Central memory CD8-positive, alpha-beta T cell (primary cell): ENCODE data around the gene FAM124A.
"Not testable (repeated sequence)": the region's sequence is repeated elsewhere in the genome, so short reads cannot be mapped to it uniquely, and the experiment has no call there.

Experiments used
- ATAC-seq: fragments of 150-1000 bp; cut with Tn5 transposase; replicated peaks from 2 replicates; pipeline ENCODE4 v1.10.0; 2022; ENCODE audit warnings: mild to moderate bottlenecking, moderate FRiP score, moderate number of reproducible peaks; ENCODE audit not compliant: poor library complexity, severe bottlenecking; ENCODE audit errors: extremely low read depth
- DNase-seq, 2 donors: peaks; one replicate each; pipeline ENCODE4 v3.0.0; 2021; ENCODE audit warnings: low spot score in 2 of 2
- H3K27ac Mint-ChIP-seq: one replicate; pipeline ENCODE4 v1.8.0; 2022; ENCODE audit warnings: low read depth, mild to moderate bottlenecking, moderate library complexity, mixed read lengths
- H3K27me3 Mint-ChIP-seq: one replicate; pipeline ENCODE4 v1.8.0; 2022; ENCODE audit warnings: mixed read lengths
- H3K36me3 Mint-ChIP-seq: one replicate; pipeline ENCODE4 v1.8.0; 2022; ENCODE audit warnings: mild to moderate bottlenecking, moderate library complexity, mixed read lengths; ENCODE audit not compliant: insufficient read depth
- H3K4me1 Mint-ChIP-seq: one replicate; pipeline ENCODE4 v1.8.0; 2022; ENCODE audit warnings: mixed read lengths
- H3K4me3 Mint-ChIP-seq: one replicate; pipeline ENCODE4 v1.8.0; 2022; ENCODE audit warnings: mild to moderate bottlenecking, moderate library complexity, mixed read lengths
- H3K9me3 Mint-ChIP-seq: one replicate; pipeline ENCODE4 v1.8.0; 2022; ENCODE audit warnings: mixed read lengths

FAM124A gene

GRCh38 chr13:51286135-51287002, 64.2 kb downstream of the FAM124A start:
- Mint-ChIP-seq H3K27ac (no peak overlapping the region), H3K4me1 (no peaks in the 10 kb centered on the region), H3K9me3 (no peaks in the 10 kb centered on the region), H3K27me3 (peaks cover 22% of the 10 kb centered on the region), H3K36me3 (no peaks in the 10 kb centered on the region), H3K4me3 (no peak overlapping the region)
- DNase-seq (peak; percentile 46 to 50), ATAC-seq (peak; percentile 60)

GRCh38 chr13:51287758-51288157, 65.6 kb downstream of the FAM124A start:
- no peak for DNase-seq
- ATAC-seq = no peak
- H3K4me1 Mint-ChIP-seq = no peaks in the 10 kb centered on the region
- no peaks in the 10 kb centered on the region for H3K9me3 Mint-ChIP-seq
- no peak overlapping the region for H3K4me3 Mint-ChIP-seq
- no peaks in the 10 kb centered on the region for H3K36me3 Mint-ChIP-seq
- H3K27ac Mint-ChIP-seq = no peak overlapping the region
- peaks cover 17% of the 10 kb centered on the region for H3K27me3 Mint-ChIP-seq

- not testable (repeated sequence) for H3K4me1 Mint-ChIP-seq, H3K4me3 Mint-ChIP-seq, H3K27ac Mint-ChIP-seq, H3K9me3 Mint-ChIP-seq, ATAC-seq, DNase-seq, H3K36me3 Mint-ChIP-seq
- H3K27me3 Mint-ChIP-seq = peaks cover 17% of the 10 kb centered on the region
These were observed 66.1 kb downstream of the FAM124A start for GRCh38 chr13:51288254-51288653.

- H3K27ac Mint-ChIP-seq = no peak overlapping the region
- H3K27me3 Mint-ChIP-seq = peaks cover 33% of the 10 kb centered on the region
- no peak overlapping the region for H3K4me3 Mint-ChIP-seq
- ATAC-seq (no peak), DNase-seq (no peak)
- H3K9me3 Mint-ChIP-seq = no peaks in the 10 kb centered on the region
- no peaks in the 10 kb centered on the region for H3K36me3 Mint-ChIP-seq
- H3K4me1 Mint-ChIP-seq = no peaks in the 10 kb centered on the region
These were observed 69.1 kb downstream of the FAM124A start for GRCh38 chr13:51291341-51291740.

GRCh38 chr13:51292000-51292565, 69.9 kb downstream of the FAM124A start:
- no peak overlapping the region for H3K27ac Mint-ChIP-seq
- ATAC-seq (no peak), DNase-seq (no peak)
- peaks cover 33% of the 10 kb centered on the region for H3K27me3 Mint-ChIP-seq
- no peaks in the 10 kb centered on the region for H3K36me3 Mint-ChIP-seq
- no peak overlapping the region for H3K4me3 Mint-ChIP-seq
- no peaks in the 10 kb centered on the region for H3K4me1 Mint-ChIP-seq
- no peaks in the 10 kb centered on the region for H3K9me3 Mint-ChIP-seq

GRCh38 chr13:51297556-51297955, 75.4 kb downstream of the FAM124A start:
- Mint-ChIP-seq H3K27ac (no peak overlapping the region), H3K36me3 (no peaks in the 10 kb centered on the region), H3K4me3 (no peak overlapping the region), H3K27me3 (peaks cover 30% of the 10 kb centered on the region), H3K9me3 (no peaks in the 10 kb centered on the region), H3K4me1 (no peaks in the 10 kb centered on the region)
- DNase-seq = no peak
- no peak for ATAC-seq

GRCh38 chr13:51298812-51299211, 76.6 kb downstream of the FAM124A start:
- ATAC-seq (no peak), DNase-seq (no peak)
- H3K4me3 Mint-ChIP-seq = no peak overlapping the region
- no peaks in the 10 kb centered on the region for H3K9me3 Mint-ChIP-seq
- H3K27ac Mint-ChIP-seq = no peak overlapping the region
- peaks cover 30% of the 10 kb centered on the region for H3K27me3 Mint-ChIP-seq
- no peaks in the 10 kb centered on the region for H3K4me1 Mint-ChIP-seq
- H3K36me3 Mint-ChIP-seq = no peaks in the 10 kb centered on the region

- ATAC-seq (no peak), DNase-seq (no peak)
- H3K27me3 Mint-ChIP-seq = peaks cover 25% of the 10 kb centered on the region
- H3K4me1 Mint-ChIP-seq = no peaks in the 10 kb centered on the region
- H3K4me3 Mint-ChIP-seq = no peak overlapping the region
- H3K27ac Mint-ChIP-seq = no peak overlapping the region
- H3K36me3 Mint-ChIP-seq = no peaks in the 10 kb centered on the region
- H3K9me3 Mint-ChIP-seq = no peaks in the 10 kb centered on the region
These were observed 80.9 kb downstream of the FAM124A start for GRCh38 chr13:51303063-51303552.

GRCh38 chr13:51303882-51304281, 81.7 kb downstream of the FAM124A start:
- ATAC-seq (no peak), DNase-seq (no peak)
- Mint-ChIP-seq H3K4me3 (no peak overlapping the region), H3K4me1 (no peaks in the 10 kb centered on the region), H3K27me3 (peaks cover 26% of the 10 kb centered on the region), H3K27ac (no peak overlapping the region), H3K9me3 (no peaks in the 10 kb centered on the region), H3K36me3 (no peaks in the 10 kb centered on the region)

- no peak overlapping the region for H3K27ac Mint-ChIP-seq
- ATAC-seq = no peak
- H3K4me1 Mint-ChIP-seq = no peaks in the 10 kb centered on the region
- H3K4me3 Mint-ChIP-seq = no peak overlapping the region
- H3K27me3 Mint-ChIP-seq = peaks cover 25% of the 10 kb centered on the region
- no peaks in the 10 kb centered on the region for H3K36me3 Mint-ChIP-seq
- no peaks in the 10 kb centered on the region for H3K9me3 Mint-ChIP-seq
- no peak for DNase-seq
These were observed 83.2 kb downstream of the FAM124A start for GRCh38 chr13:51305271-51305967.

- H3K9me3 Mint-ChIP-seq = no peaks in the 10 kb centered on the region
These were observed 86.6 kb downstream of the FAM124A start for GRCh38 chr13:51308781-51309180.

GRCh38 chr13:51311231-51311630, 89.0 kb downstream of the FAM124A start:
- H3K36me3 Mint-ChIP-seq = no peaks in the 10 kb centered on the region
- H3K4me3 Mint-ChIP-seq = no peak overlapping the region
- no peak for ATAC-seq
- peaks cover 25% of the 10 kb centered on the region for H3K27me3 Mint-ChIP-seq
- no peak for DNase-seq
- H3K27ac Mint-ChIP-seq = no peak overlapping the region
- H3K4me1 Mint-ChIP-seq = no peaks in the 10 kb centered on the region
- no peaks in the 10 kb centered on the region for H3K9me3 Mint-ChIP-seq

More at GRCh38 chr13:51308781-51309180, 86.6 kb downstream of the FAM124A start:
- no peak overlapping the region for H3K27ac Mint-ChIP-seq
- H3K4me3 Mint-ChIP-seq = no peak overlapping the region
- H3K27me3 Mint-ChIP-seq = peaks cover 25% of the 10 kb centered on the region
- no peaks in the 10 kb centered on the region for H3K4me1 Mint-ChIP-seq
- ATAC-seq (no peak), DNase-seq (no peak)
- H3K36me3 Mint-ChIP-seq = no peaks in the 10 kb centered on the region
